CD14-positive monocyte (primary cell): ENCODE data around the gene CLASP1. TPM values are rescaled to one million over a fixed set of nuclear protein-coding genes. Genes with fewer than 3 reads are reported as not detected.

Source experiments
- DNase-seq, 3 donors: peaks; one replicate each; pipeline ENCODE4 v3.0.0-alpha.2; 2011 to 2022
- H2AFZ ChIP-seq: 2 replicates; pipeline ENCODE4 v1.6.0; 2012; ENCODE audit warnings: mild to moderate bottlenecking, low read depth, low read length, inconsistent platforms; ENCODE audit not compliant: insufficient read depth, poor library complexity, severe bottlenecking
- H3K27ac ChIP-seq, 2 donors: 1 replicate in 1 of 2; 2 replicates in 1 of 2; pipeline ENCODE4 v1.5.1; 2012 to 2013; ENCODE audit warnings: low read length in 2 of 2, control low read depth in 1 of 2, inconsistent platforms in 1 of 2, low read depth in 1 of 2, mild to moderate bottlenecking in 1 of 2
- H3K27me3 ChIP-seq, 2 donors: one replicate each; pipeline versions ENCODE4 v1.6.0 to v1.6.1; 2011 to 2013; ENCODE audit warnings: low read length in 2 of 2; ENCODE audit not compliant: control insufficient read depth in 2 of 2, insufficient read depth in 2 of 2
- H3K36me3 ChIP-seq, 2 donors: replicated peaks in 1 of 2; 1 replicate in 1 of 2; 2 replicates in 1 of 2; pipeline versions ENCODE4 v1.5.1 to v1.6.1; 2012 to 2013; ENCODE audit warnings: low read length in 2 of 2, control low read depth in 1 of 2, inconsistent platforms in 1 of 2, mild to moderate bottlenecking in 1 of 2; ENCODE audit not compliant: insufficient read depth in 2 of 2, control insufficient read depth in 1 of 2
- H3K4me1 ChIP-seq, 2 donors: 1 replicate in 1 of 2; 2 replicates in 1 of 2; pipeline versions ENCODE4 v1.5.1 to v1.6.1; 2012 to 2013; ENCODE audit warnings: low read length in 2 of 2, control low read depth in 1 of 2, inconsistent platforms in 1 of 2, mild to moderate bottlenecking in 1 of 2, moderate library complexity in 1 of 2; ENCODE audit not compliant: insufficient read depth in 2 of 2, control insufficient read depth in 1 of 2
- H3K4me2 ChIP-seq: replicated peaks from 2 replicates; pipeline ENCODE3; 2012; ENCODE audit warnings: low read length, moderate library complexity, mild to moderate bottlenecking; ENCODE audit not compliant: poor library complexity, severe bottlenecking; ENCODE audit errors: extremely low read depth
- H3K4me3 ChIP-seq, 3 experiments: fragments of 200-600 bp in 1 of 3; sonication (generic) in 1 of 3; replicated peaks in 1 of 3; 1 replicate in 2 of 3; 2 replicates in 1 of 3; pipeline ENCODE4 v1.5.1; 2011 to 2013; ENCODE audit warnings: low read length in 3 of 3, mild to moderate bottlenecking in 3 of 3, control low read depth in 2 of 3, low read depth in 2 of 3, inconsistent platforms in 1 of 3, moderate library complexity in 1 of 3
- H3K79me2 ChIP-seq: 2 replicates; pipeline ENCODE4 v1.6.0; 2012; ENCODE audit warnings: mild to moderate bottlenecking, control low read depth, inconsistent platforms, low read length, moderate library complexity; ENCODE audit not compliant: insufficient read depth
- H3K9ac ChIP-seq: 2 replicates; pipeline ENCODE4 v1.6.0; 2017; ENCODE audit warnings: low read length, mild to moderate bottlenecking; ENCODE audit not compliant: insufficient read depth, poor library complexity, severe bottlenecking
- H3K9me3 ChIP-seq, 2 donors: replicated peaks in 1 of 2; 1 replicate in 1 of 2; 2 replicates in 1 of 2; pipeline versions ENCODE4 v1.5.1 to v1.6.1; 2012 to 2013; ENCODE audit warnings: low read length in 2 of 2, control low read depth in 1 of 2; ENCODE audit not compliant: control insufficient read depth in 1 of 2, insufficient read depth in 1 of 2
- H4K20me1 ChIP-seq: 2 replicates; pipeline ENCODE4 v1.6.0; 2012; ENCODE audit warnings: mild to moderate bottlenecking, low read length, control low read depth, moderate library complexity; ENCODE audit not compliant: insufficient read depth
- H3K27ac Mint-ChIP-seq, 7 donors: one replicate each; pipeline ENCODE4 v1.8.0; 2020; ENCODE audit warnings: mild to moderate bottlenecking in 7 of 7, mixed read lengths in 7 of 7, moderate library complexity in 6 of 7, inconsistent platforms in 2 of 7
- H3K27me3 Mint-ChIP-seq, 3 donors: one replicate each; pipeline ENCODE4 v1.8.0; 2021 to 2022; ENCODE audit warnings: low read depth in 3 of 3, mild to moderate bottlenecking in 3 of 3, mixed read lengths in 3 of 3, moderate library complexity in 3 of 3, inconsistent platforms in 1 of 3
- H3K36me3 Mint-ChIP-seq, 2 donors: one replicate each; pipeline ENCODE4 v1.8.0; 2020; ENCODE audit warnings: mixed read lengths in 2 of 2, inconsistent platforms in 1 of 2, mild to moderate bottlenecking in 1 of 2
- H3K4me1 Mint-ChIP-seq: one replicate; pipeline ENCODE4 v1.8.0; 2020; ENCODE audit warnings: mild to moderate bottlenecking, mixed read lengths
- H3K4me3 Mint-ChIP-seq, 2 donors: one replicate each; pipeline ENCODE4 v1.8.0; 2020; ENCODE audit warnings: mild to moderate bottlenecking in 2 of 2, mixed read lengths in 2 of 2, moderate library complexity in 1 of 2
- H3K9me3 Mint-ChIP-seq, 7 donors: one replicate each; pipeline ENCODE4 v1.8.0; 2020 to 2022; ENCODE audit warnings: mixed read lengths in 7 of 7, mild to moderate bottlenecking in 6 of 7, moderate library complexity in 6 of 7, inconsistent platforms in 2 of 7
- WGBS: methylation state at CpG from one replicate; pipeline ENCODE4 v1.1.5; 2013; ENCODE audit warnings: missing lambda C conversion rate; ENCODE audit not compliant: insufficient coverage; 5-methylcytosine and 5-hydroxymethylcytosine counted together
- intact Hi-C, 2 donors: fragments of 100-400 bp; cut with micrococcal nuclease; formaldehyde crosslinking; loops; one replicate each; pipeline versions ENCODE4 v1.15.0 to v1.15.1; 2023
- polyA plus RNA-seq, 3 donors: library from polyadenylated mRNA; depleted of rRNA in 1 of 3; unstranded in 2 of 3; stranded (reverse) in 1 of 3; fragments of 300-500 nt in 2 of 3; fragments of >200 nt in 1 of 3; fragmentation: Illumina TruSeq in 2 of 3; gene quantifications; 1 replicate in 2 of 3; 2 replicates in 1 of 3; pipeline ENCODE4 v1.2.3, GENCODE V29; 2012 to 2021
- TF ChIP-seq, protein P1 (sequence below): fragments of 200-600 bp; IDR thresholded peaks from one replicate; pipeline ENCODE4 v1.8.0; 2022; ENCODE audit warnings: antibody characterized with exemption, mild to moderate bottlenecking

Gene CLASP1
- polyA plus RNA-seq, 3 donors, result 4.8 to 8.1 (median 7.6) TPM

DNA sequence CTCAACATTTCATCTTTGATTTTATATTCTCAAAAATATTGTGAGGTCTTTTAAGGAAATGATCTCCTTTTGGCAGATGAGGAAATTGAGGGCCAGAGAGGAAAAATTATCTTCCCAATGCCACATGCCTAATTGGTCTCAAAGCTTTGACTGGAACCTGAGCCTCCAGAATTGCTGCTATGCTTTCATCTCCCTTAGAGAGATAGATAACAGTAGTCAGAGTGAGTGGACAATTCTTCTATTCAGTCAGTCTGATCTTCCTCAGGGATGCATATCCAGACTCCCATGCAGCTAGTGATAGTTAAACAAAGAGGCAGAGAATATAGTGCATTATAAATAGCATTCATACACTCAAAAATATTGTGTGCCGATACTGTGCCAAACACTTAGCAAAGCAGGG is 3.8 kb upstream of the CLASP1 start:
- Histone ChIP-seq H2AFZ (no peak overlapping the region), H3K4me1 (peaks cover 14 to 21% of the 10 kb centered on the region in 2 donors), H3K36me3 (peaks cover 0 to 9% of the 10 kb centered on the region in 2 donors), H3K4me3 (no peak overlapping the region), H3K4me2 (no peak overlapping the region), H3K27ac (no peak overlapping the region), H4K20me1 (no peaks in the 10 kb centered on the region), H3K9ac (no peak overlapping the region), H3K27me3 (no peaks in the 10 kb centered on the region), H3K79me2 (peaks cover 77% of the 10 kb centered on the region), H3K9me3 (no peaks in the 10 kb centered on the region)
- no CpG with 5 or more reads among the region's 1 CpG for WGBS
- Mint-ChIP-seq H3K27ac (no peak overlapping the region), H3K36me3 (peaks cover 5 to 24% of the 10 kb centered on the region in 2 donors), H3K4me3 (no peak overlapping the region), H3K9me3 (no peaks in the 10 kb centered on the region), H3K27me3 (peaks cover 0 to 1% (median 0%) of the 10 kb centered on the region in 3 donors), H3K4me1 (peaks cover 31% of the 10 kb centered on the region)
- intact Hi-C loops, result loop anchor here (5.0 to 10.0 kb wide), 6 partner anchors 41 to 104 kb away; partner anchors contain the start of genes NIFK (in 2 of the 2) and TSN (in 2 of the 2)
- TF ChIP-seq, protein P1, sequence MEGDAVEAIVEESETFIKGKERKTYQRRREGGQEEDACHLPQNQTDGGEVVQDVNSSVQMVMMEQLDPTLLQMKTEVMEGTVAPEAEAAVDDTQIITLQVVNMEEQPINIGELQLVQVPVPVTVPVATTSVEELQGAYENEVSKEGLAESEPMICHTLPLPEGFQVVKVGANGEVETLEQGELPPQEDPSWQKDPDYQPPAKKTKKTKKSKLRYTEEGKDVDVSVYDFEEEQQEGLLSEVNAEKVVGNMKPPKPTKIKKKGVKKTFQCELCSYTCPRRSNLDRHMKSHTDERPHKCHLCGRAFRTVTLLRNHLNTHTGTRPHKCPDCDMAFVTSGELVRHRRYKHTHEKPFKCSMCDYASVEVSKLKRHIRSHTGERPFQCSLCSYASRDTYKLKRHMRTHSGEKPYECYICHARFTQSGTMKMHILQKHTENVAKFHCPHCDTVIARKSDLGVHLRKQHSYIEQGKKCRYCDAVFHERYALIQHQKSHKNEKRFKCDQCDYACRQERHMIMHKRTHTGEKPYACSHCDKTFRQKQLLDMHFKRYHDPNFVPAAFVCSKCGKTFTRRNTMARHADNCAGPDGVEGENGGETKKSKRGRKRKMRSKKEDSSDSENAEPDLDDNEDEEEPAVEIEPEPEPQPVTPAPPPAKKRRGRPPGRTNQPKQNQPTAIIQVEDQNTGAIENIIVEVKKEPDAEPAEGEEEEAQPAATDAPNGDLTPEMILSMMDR, result no peak
- DNase-seq, result no peak

DNA sequence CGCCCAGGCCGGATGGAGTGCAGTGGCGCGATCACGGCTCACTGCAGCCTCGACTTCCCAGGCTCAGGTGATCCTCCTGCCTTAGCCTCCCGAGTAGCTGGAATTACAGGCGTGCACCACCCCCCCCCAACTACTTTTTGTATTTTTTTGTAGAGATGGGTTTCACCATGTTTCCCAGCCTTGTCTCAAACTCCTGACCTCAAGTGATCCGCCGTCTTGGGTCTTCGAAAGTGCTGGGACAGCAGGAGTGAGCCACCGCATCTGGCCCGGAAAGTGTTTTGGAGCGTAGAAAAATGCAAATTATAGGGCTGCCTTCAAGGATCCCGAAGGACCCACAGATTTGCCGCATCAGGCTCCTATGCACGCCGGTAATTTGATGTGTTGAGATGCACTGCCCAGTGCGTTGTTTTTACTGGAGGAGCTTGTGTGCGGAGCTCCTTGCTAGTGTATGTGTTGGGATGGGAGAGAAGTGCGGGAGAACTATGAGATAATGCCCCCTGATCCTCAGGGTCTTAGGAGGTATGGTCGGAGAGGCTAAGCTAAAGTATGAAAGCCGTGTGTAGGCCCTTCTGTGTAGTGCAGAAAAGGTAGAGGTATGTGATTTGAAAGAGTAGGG is 1.2 kb upstream of the CLASP1 start:
- peak overlapping the region; percentile 75 for H3K4me2 ChIP-seq
- peaks cover 49% of the 10 kb centered on the region for H3K4me1 Mint-ChIP-seq
- H3K27me3 Mint-ChIP-seq, result peaks cover 0 to 1% (median 0%) of the 10 kb centered on the region in 3 donors
- H3K79me2 ChIP-seq, result peaks cover 92% of the 10 kb centered on the region
- H4K20me1 ChIP-seq, result peaks cover 7% of the 10 kb centered on the region
- WGBS, result 0% methylated on average over 16 of the region's 23 CpGs
- peaks cover 21 to 31% of the 10 kb centered on the region in 2 donors for H3K4me1 ChIP-seq
- H3K4me3 Mint-ChIP-seq, result peak overlapping the region; percentile 90 to 93
- no peaks in the 10 kb centered on the region for H3K9me3 ChIP-seq
- peaks cover 5 to 15% of the 10 kb centered on the region in 2 donors for H3K36me3 Mint-ChIP-seq
- intact Hi-C loops, result loop anchor here (5.0 to 10.0 kb wide), 6 partner anchors 38 to 107 kb away; partner anchors contain the start of genes NIFK (in 2 of the 2) and TSN (in 2 of the 2)
- H3K27me3 ChIP-seq, result no peaks in the 10 kb centered on the region
- H2AFZ ChIP-seq, result peak overlapping the region; percentile 98
- H3K9ac ChIP-seq, result peak overlapping the region; percentile 98
- peak overlapping the region; percentile 78 to 95 (median 87) for H3K4me3 ChIP-seq
- peak overlapping the region; percentile 93 to 100 for H3K27ac ChIP-seq
- peaks cover 0 to 9% of the 10 kb centered on the region in 2 donors for H3K36me3 ChIP-seq
- H3K9me3 Mint-ChIP-seq, result no peaks in the 10 kb centered on the region
- TF ChIP-seq, protein P1, result no peak
- H3K27ac Mint-ChIP-seq, result peak overlapping the region; percentile 97 to 99 (median 99)
- peak in 1 of 3 donors; percentile 6 for DNase-seq
